Posterior vena cava (tissue), 2 donors: ENCODE data around the gene MED4. TPM values are rescaled to one million over a fixed set of nuclear protein-coding genes. Genes with fewer than 3 reads are reported as not detected.
"Not testable (repeated sequence)": the region's sequence is repeated elsewhere in the genome, so short reads cannot be mapped to it uniquely, and the experiment has no call there.

ENCODE experiments used
- DNase-seq: peaks from one replicate; pipeline ENCODE4 v3.0.0-alpha.2; 2020; ENCODE audit warnings: low spot score
- intact Hi-C, 2 donors: fragments of 100-400 bp; cut with DNase I; formaldehyde crosslinking; loops; one replicate each; pipeline versions ENCODE4 v1.14.1 to v1.14.2; 2022 to 2023
- total RNA-seq, 2 donors: library from RNA; stranded (reverse); fragmentation: NEBNext Ultra II Directional; extraction: Animal tissue kit (Norgen Biotek cat#: 25700); gene quantifications; one replicate each; pipeline ENCODE4 v1.2.1, GENCODE V29; 2021
- donor health status: DM: yes; HTN: yes; CAD: no.
- donor health status: DM: yes; HTN: yes; CAD: no.

Gene MED4
- total RNA-seq, 2 donors from 2014 or later: 38.6 to 41.6 TPM

GRCh38 chr13:48110132-48110868, 15.4 kb upstream of the MED4 start:
- intact Hi-C loops: no loop called here
- DNase-seq: no peak

DNA sequence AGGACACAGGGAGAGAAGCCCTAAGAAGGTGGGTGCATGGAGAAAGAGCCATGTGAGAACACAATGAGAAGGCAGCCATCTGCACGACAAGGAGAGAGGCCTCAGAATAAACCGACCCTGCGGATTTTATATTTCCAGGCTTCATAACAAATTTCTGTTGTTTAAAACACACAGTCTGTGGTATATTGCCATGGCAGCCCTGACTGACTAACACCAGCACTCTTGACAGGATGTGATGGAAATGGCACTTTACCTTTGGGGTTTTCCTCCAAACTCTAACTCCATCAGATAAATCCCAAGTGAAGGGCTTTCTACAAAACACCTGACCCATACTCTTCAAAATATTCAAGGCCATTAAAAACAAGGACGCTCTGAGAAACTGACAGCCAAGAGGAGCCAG, 13.2 kb upstream of the MED4 start:
- intact Hi-C loops: no loop called here
- no peak for DNase-seq

GRCh38 chr13:48097793-48098192, 2.9 kb upstream of the MED4 start:
- intact Hi-C loops: no loop called here
- DNase-seq: no peak

- DNase-seq: no peak
- intact Hi-C loops: no loop called here
Observed at GRCh38 chr13:48096670-48097069, 1.8 kb upstream of the MED4 start.

DNA sequence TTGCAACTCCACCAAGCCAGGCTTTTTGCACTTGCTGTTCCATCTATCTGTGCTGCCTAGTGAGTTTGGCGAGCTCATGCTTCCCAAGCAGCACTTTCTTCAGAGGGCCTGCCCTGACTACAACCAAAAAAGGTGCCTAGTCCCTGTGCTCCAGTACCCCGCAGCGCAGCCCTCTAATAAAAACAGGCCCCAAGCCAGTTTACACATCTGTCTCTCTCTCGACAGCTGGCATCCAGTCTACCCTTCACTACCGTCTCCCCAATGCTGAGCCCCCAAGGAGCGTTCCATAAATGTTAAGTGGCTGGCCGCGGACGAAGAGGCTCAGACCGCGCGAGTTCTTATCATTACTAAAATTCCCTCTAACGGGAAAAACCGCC, 512 bp downstream of the MED4 start:
- no peak for DNase-seq
- intact Hi-C loops: no loop called here

- DNase-seq: no peak
- intact Hi-C loops: no loop called here
Observed at GRCh38 chr13:48093588-48093987, 1.3 kb downstream of the MED4 start.

GRCh38 chr13:48086272-48086671, 8.6 kb downstream of the MED4 start:
- intact Hi-C loops: no loop called here
- no peak for DNase-seq

DNA sequence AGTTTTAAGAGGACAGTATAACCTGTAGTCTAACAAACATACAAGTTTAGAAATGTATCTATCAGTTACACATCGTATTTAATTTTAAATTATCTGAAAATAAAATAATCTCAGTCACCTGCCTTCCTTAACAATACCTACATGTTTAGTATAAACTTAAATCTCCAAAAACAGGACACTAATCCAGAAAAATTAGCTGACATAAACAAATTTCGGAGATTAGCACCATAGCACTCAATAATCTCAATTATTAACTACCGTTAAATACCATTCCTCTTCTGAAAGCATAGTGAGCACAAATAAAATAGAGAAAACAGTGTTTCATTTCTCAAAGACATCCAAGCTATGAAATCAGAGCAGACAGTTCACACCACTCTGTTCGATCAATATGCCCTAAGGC, 13.2 kb downstream of the MED4 start:
- DNase-seq: no peak
- intact Hi-C loops: no loop called here

DNA sequence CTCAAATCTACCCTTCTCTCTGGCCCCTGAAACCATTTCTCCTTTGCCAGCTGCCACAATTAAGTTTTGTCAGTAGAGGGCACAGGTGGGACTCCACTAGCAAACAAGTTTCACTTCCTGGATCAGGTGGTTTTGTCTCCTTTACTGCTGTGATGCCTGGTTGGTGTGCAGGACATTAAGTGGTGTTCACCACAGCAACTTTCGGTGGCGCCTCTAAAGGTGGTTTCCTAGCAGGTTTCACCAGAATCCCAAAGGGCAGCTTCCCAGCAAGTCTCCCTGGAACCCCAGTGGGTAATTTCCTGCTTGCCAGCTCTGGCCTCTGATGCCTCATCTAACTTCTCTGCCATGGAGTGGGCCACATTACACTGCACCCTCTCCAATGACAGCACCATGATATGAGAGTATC, 16.6 kb downstream of the MED4 start:
- no peak for DNase-seq
- intact Hi-C loops: no loop called here

DNA sequence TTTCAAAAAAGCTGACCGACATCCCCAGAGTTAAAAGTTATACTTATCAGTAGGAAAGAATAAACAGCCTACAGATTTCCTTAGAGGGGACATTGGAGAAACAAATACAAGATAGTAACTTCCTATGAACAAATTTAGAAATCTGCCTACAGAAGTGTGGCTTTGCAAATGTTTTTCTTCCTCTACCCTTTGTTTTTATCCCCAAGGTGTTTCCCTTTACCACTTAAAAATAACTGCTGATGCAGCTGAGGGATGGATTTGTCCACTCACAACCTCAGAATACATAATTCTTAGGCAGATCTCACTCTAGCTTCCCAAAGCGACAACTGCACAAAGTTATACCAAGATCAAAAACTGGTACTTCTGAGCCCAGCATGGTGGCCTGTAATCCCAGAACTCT, 20.9 kb downstream of the MED4 start:
- intact Hi-C loops: no loop called here

GRCh38 chr13:48072787-48073186, 22.1 kb downstream of the MED4 start:
- DNase-seq: no peak
- intact Hi-C loops: no loop called here

More for the DNA sequence above, 20.9 kb downstream of the MED4 start:
- DNase-seq: no peak

DNA sequence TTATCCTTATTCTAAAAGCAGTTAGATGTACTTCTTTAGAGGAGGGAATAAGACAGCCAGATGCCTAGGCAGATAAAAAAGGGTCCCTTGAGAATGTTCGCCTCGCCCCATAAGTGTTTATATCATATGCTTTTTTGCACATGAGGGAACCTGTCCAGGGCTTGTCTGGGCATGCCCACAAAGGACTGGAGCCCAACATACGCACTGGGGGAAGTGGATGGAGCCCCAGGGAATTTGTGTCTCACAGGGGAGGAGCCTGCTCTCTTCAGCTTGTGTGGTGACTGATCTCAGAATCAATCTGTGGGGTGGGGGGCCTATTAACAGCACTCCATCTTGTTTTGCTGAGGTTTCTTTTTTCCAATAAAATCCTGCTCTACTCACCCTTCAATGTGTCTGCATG, 22.6 kb downstream of the MED4 start:
- no peak for DNase-seq
- intact Hi-C loops: no loop called here

DNA sequence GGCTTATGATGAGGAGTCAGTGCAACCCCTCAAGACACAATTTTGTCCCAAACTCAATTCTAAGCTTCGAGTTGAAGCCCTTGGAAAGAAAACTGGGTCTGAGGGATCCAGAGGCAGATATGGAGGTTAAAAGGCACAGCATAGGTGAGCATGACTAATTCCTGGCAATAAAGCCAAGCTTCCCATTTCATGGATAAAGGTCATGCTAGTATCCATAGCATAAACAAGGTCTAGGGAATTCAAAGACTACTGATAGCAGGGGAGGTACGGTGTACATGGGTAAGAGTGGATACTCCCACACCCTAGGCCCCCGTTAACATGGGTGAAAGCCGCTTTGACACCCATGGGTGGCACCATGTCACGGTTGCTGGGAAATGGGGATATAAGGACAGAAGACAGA, 24.0 kb downstream of the MED4 start:
- intact Hi-C loops: no loop called here
- no peak for DNase-seq

GRCh38 chr13:48069573-48069972, 25.3 kb downstream of the MED4 start:
- intact Hi-C loops: no loop called here

GRCh38 chr13:48068952-48069351, 26.0 kb downstream of the MED4 start:
- no peak for DNase-seq
- intact Hi-C loops: no loop called here

More at GRCh38 chr13:48069573-48069972, 25.3 kb downstream of the MED4 start:
- DNase-seq: no peak

- DNase-seq: no peak
- intact Hi-C loops: no loop called here
Observed at GRCh38 chr13:48068036-48068435, 26.9 kb downstream of the MED4 start.

GRCh38 chr13:48066310-48066989, 28.5 kb downstream of the MED4 start:
- intact Hi-C loops: no loop called here
- no peak for DNase-seq

GRCh38 chr13:48059951-48060350, 35.0 kb downstream of the MED4 start:
- intact Hi-C loops: not testable (repeated sequence)

DNA sequence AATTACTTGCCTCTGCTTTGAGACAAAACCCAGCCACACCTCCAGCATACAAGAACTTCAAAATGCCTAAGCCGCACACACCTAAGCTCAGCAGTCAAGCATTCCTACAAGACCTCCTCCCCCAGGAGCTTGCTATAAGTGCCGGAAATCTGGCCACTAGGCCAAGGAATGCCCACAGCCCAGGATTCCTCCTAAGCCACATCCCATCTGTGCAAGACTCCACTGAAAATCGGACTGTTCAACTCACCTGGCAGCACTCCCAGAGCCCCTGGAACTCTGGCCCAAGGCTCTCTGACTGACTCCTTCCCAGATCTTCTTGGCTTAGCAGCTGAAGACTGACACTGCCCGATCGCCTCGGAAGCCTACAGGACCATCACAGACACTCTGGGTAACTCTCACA, 36.4 kb downstream of the MED4 start:
- DNase-seq, intact Hi-C loops: not testable (repeated sequence)

More at GRCh38 chr13:48059951-48060350, 35.0 kb downstream of the MED4 start:
- DNase-seq: not testable (repeated sequence)

DNA sequence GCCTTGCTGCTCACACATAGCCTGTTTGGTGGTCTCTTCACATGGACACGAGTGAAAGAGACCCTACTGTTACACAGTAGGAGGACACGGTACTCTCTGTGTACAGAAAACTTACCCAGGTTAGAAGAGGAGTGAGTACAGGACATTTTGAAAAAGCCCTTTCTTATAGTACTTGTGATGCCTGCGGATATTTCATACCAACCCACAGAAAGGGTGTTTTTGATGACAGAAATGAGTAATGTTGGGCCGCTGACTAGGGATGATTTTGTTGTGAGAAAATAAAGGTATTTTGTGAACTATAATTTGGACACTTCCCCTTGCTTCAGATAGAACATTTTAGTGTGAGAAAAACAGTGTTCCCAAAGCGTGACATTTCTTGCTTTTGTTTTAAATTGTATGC, 39.2 kb downstream of the MED4 start:
- no peak for DNase-seq
- intact Hi-C loops: no loop called here

DNA sequence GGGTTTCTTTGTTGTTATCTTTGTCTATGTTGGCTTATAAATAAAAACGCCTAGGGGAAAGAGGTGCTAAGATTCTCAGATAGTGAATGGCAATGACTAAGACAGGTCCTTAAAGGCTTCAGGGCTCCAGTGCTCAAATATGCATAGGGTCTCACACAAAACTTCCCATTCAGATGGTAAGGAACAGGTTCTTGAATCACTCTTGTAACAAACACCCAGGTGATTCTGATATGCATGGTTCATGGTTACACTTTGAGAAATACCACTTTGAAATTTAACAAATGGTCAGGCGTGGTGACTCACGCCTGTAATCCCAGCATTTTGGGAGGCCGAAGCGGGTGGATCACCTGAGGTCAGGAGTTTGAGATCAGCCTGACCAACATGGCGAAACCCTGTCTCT, 40.3 kb downstream of the MED4 start:
- intact Hi-C loops: no loop called here
- no peak for DNase-seq
